B cell (primary cell): ENCODE results near the gene BPIFA1. TPM values are rescaled to one million over a fixed set of nuclear protein-coding genes. Genes with fewer than 3 reads are reported as not detected.

Source experiments
- ATAC-seq: fragments of 200-7000 bp; cut with Tn5 transposase; one replicate; pipeline ENCODE4 v1.10.0; 2021; ENCODE audit warnings: low read depth, mild to moderate bottlenecking, moderate number of reproducible peaks, moderate library complexity
- CTCF ChIA-PET: fragments of 350-600 bp; sonication (Branson Sonifier 250); formaldehyde crosslinking; loops from one replicate; lab custom pipeline; 2021; ENCODE audit warnings: antibody characterized with exemption, inconsistent platforms; lab: Charles Lee
- POLR2A ChIA-PET: fragments of 350-600 bp; sonication (Branson Sonifier 250); formaldehyde crosslinking; loops from one replicate; lab custom pipeline; 2021; ENCODE audit warnings: antibody characterized with exemption; lab: Charles Lee
- DNase-seq: peaks from one replicate; pipeline ENCODE4 v3.0.0; 2013
- H2AFZ ChIP-seq: 2 replicates; pipeline ENCODE4 v1.6.1; 2012; ENCODE audit warnings: mild to moderate bottlenecking, low read depth, low read length; ENCODE audit not compliant: insufficient read depth, poor library complexity, severe bottlenecking
- H3K27ac ChIP-seq, 2 donors: 1 replicate in 1 of 2; 2 replicates in 1 of 2; pipeline ENCODE4 v1.5.1; 2012 to 2013; ENCODE audit warnings: low read length in 2 of 2, mild to moderate bottlenecking in 2 of 2, moderate library complexity in 1 of 2
- H3K27me3 ChIP-seq, 4 experiments: fragments of 200-600 bp in 1 of 4; sonication (generic) in 1 of 4; replicated peaks in 1 of 4; 1 replicate in 2 of 4; 2 replicates in 2 of 4; pipeline versions ENCODE4 v1.6.1 to v1.7.0; 2013 to 2016; ENCODE audit warnings: low read length in 3 of 4, mild to moderate bottlenecking in 2 of 4, mixed read lengths in 1 of 4, moderate library complexity in 1 of 4; ENCODE audit not compliant: insufficient read depth in 4 of 4, control insufficient read depth in 3 of 4; ENCODE audit errors: control extremely low read depth in 1 of 4
- H3K36me3 ChIP-seq, 2 experiments: replicated peaks in 1 of 2; 1 replicate in 1 of 2; 2 replicates in 1 of 2; pipeline versions ENCODE4 v1.6.1 to v1.7.1; 2013; ENCODE audit warnings: low read length in 1 of 2; ENCODE audit not compliant: insufficient read depth in 2 of 2, control insufficient read depth in 1 of 2; ENCODE audit errors: control extremely low read depth in 1 of 2, extremely low read depth in 1 of 2
- H3K4me1 ChIP-seq, 2 donors: fragments of 200-600 bp in 1 of 2; sonication (generic) in 1 of 2; 1 replicate in 1 of 2; 2 replicates in 1 of 2; pipeline versions ENCODE4 v1.5.1 to v1.6.1; 2013 to 2017; ENCODE audit warnings: low read length in 2 of 2; ENCODE audit not compliant: control insufficient read depth in 2 of 2, insufficient read depth in 2 of 2
- H3K4me2 ChIP-seq: replicated peaks from 2 replicates; pipeline ENCODE3; 2012; ENCODE audit warnings: mild to moderate bottlenecking, low read depth, low read length; ENCODE audit not compliant: poor library complexity, severe bottlenecking
- H3K4me3 ChIP-seq, 5 experiments: fragments of 200-600 bp in 1 of 5; sonication (generic) in 1 of 5; 1 replicate in 3 of 5; 2 replicates in 2 of 5; pipeline versions ENCODE4 v1.5.1 to v1.7.0; 2011 to 2016; ENCODE audit warnings: low read length in 4 of 5, mild to moderate bottlenecking in 4 of 5, low read depth in 2 of 5, control low read depth in 1 of 5, moderate library complexity in 1 of 5; ENCODE audit not compliant: insufficient read depth in 1 of 5; ENCODE audit errors: control extremely low read depth in 1 of 5, extremely low read depth in 1 of 5
- H3K79me2 ChIP-seq: fragments of 200-600 bp; sonication (generic); one replicate; pipeline ENCODE4 v1.6.0; 2016; ENCODE audit warnings: low read length; ENCODE audit not compliant: control insufficient read depth, insufficient read depth
- H3K9ac ChIP-seq: fragments of 200-600 bp; sonication (generic); 2 replicates; pipeline ENCODE4 v1.6.1; 2017; ENCODE audit warnings: mild to moderate bottlenecking, low read length, moderate library complexity
- H3K9me3 ChIP-seq, 3 donors: one replicate each; pipeline versions ENCODE4 v1.6.1 to v1.7.1; 2013; ENCODE audit warnings: low read length in 2 of 3; ENCODE audit not compliant: control insufficient read depth in 2 of 3, insufficient read depth in 1 of 3; ENCODE audit errors: control extremely low read depth in 1 of 3
- H4K20me1 ChIP-seq: 2 replicates; pipeline ENCODE4 v1.6.0; 2012; ENCODE audit warnings: mild to moderate bottlenecking, low read length; ENCODE audit not compliant: insufficient read depth, control insufficient read depth, poor library complexity, severe bottlenecking
- H3K27ac Mint-ChIP-seq: one replicate; pipeline ENCODE4 v1.8.0; 2021; ENCODE audit warnings: mixed read lengths
- H3K27me3 Mint-ChIP-seq: one replicate; pipeline ENCODE4 v1.8.0; 2021; ENCODE audit warnings: mixed read lengths
- H3K4me1 Mint-ChIP-seq: one replicate; pipeline ENCODE4 v1.8.0; 2021; ENCODE audit warnings: mixed read lengths
- H3K4me3 Mint-ChIP-seq: one replicate; pipeline ENCODE4 v1.8.0; 2021; ENCODE audit warnings: mixed read lengths
- H3K9me3 Mint-ChIP-seq: one replicate; pipeline ENCODE4 v1.8.0; 2022; ENCODE audit warnings: mixed read lengths; ENCODE audit not compliant: insufficient read depth
- EZH2 ChIP-seq: IDR thresholded peaks from 2 replicates; pipeline ENCODE4 v1.6.1; 2012; ENCODE audit warnings: borderline replicate concordance, low read depth, mild to moderate bottlenecking, moderate library complexity, low read length; ENCODE audit not compliant: insufficient read depth, poor library complexity, severe bottlenecking
- WGBS: methylation state at CpG from one replicate; pipeline ENCODE4 v1.1.5; 2013; ENCODE audit warnings: missing lambda C conversion rate; ENCODE audit not compliant: insufficient coverage; 5-methylcytosine and 5-hydroxymethylcytosine counted together
- intact Hi-C: fragments of 100-400 bp; cut with micrococcal nuclease; formaldehyde crosslinking; loops from one replicate; pipeline ENCODE4 v1.10.0; 2022
- polyA plus RNA-seq: library from polyadenylated mRNA; depleted of rRNA; stranded (reverse); fragments of >200 nt; gene quantifications from 2 replicates; pipeline ENCODE4 v1.2.3, GENCODE V29; 2012
- total RNA-seq, 2 donors: library from RNA; stranded (reverse); fragments of 120-200 nt in 1 of 2; gene quantifications; 1 replicate in 1 of 2; 2 replicates in 1 of 2; pipeline versions ENCODE4 v1.2.3 to v1.2.4, GENCODE V29; 2013 to 2022
- TF ChIP-seq, protein P1 (sequence below): fragments of 200-600 bp; IDR thresholded peaks from one replicate; pipeline ENCODE4 v1.8.0; 2022; ENCODE audit warnings: antibody characterized with exemption, mild to moderate bottlenecking

The BPIFA1 gene
- total and polyA plus RNA-seq, 2 donors (not counting 1 experiment from before 2014, with no cell fraction given), result not detected

- no peaks in the 10 kb centered on the region for H3K4me1 Mint-ChIP-seq
- intact Hi-C loops, result no loop called here
- CTCF ChIA-PET, result no interaction called here
- no peaks in the 10 kb centered on the region for H3K4me1 ChIP-seq
- peaks cover 0 to 3% (median 0%) of the 10 kb centered on the region in 4 experiments for H3K27me3 ChIP-seq
- TF ChIP-seq, protein P1, sequence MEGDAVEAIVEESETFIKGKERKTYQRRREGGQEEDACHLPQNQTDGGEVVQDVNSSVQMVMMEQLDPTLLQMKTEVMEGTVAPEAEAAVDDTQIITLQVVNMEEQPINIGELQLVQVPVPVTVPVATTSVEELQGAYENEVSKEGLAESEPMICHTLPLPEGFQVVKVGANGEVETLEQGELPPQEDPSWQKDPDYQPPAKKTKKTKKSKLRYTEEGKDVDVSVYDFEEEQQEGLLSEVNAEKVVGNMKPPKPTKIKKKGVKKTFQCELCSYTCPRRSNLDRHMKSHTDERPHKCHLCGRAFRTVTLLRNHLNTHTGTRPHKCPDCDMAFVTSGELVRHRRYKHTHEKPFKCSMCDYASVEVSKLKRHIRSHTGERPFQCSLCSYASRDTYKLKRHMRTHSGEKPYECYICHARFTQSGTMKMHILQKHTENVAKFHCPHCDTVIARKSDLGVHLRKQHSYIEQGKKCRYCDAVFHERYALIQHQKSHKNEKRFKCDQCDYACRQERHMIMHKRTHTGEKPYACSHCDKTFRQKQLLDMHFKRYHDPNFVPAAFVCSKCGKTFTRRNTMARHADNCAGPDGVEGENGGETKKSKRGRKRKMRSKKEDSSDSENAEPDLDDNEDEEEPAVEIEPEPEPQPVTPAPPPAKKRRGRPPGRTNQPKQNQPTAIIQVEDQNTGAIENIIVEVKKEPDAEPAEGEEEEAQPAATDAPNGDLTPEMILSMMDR, result no peak
- TF ChIP-seq EZH2, result no peak
- ATAC-seq (no peak), DNase-seq (no peak)
- H3K4me3 Mint-ChIP-seq, result no peak overlapping the region
- H2AFZ ChIP-seq, result no peak overlapping the region
- 72% methylated on average over 4 of the region's 4 CpGs for WGBS
- no peaks in the 10 kb centered on the region for H3K79me2 ChIP-seq
- H4K20me1 ChIP-seq, result no peaks in the 10 kb centered on the region
- H3K36me3 ChIP-seq, result no peaks in the 10 kb centered on the region
- no peak overlapping the region for H3K4me3 ChIP-seq
- no peak overlapping the region for H3K27ac ChIP-seq
- H3K9ac ChIP-seq, result no peak overlapping the region
- POLR2A ChIA-PET, result no interaction called here
- H3K9me3 ChIP-seq, result no peaks in the 10 kb centered on the region
- H3K4me2 ChIP-seq, result no peak overlapping the region
- no peaks in the 10 kb centered on the region for H3K9me3 Mint-ChIP-seq
- H3K27ac Mint-ChIP-seq, result no peak overlapping the region
- peaks cover 42% of the 10 kb centered on the region for H3K27me3 Mint-ChIP-seq
Observed at GRCh38 chr20:33239979-33240736, 4.4 kb downstream of the BPIFA1 start.

- ChIA-PET POLR2A (no interaction called here), CTCF (no interaction called here)
- Histone ChIP-seq H3K9me3 (no peaks in the 10 kb centered on the region), H3K36me3 (no peaks in the 10 kb centered on the region), H3K4me3 (no peak overlapping the region), H3K27ac (no peak overlapping the region), H3K9ac (no peak overlapping the region), H3K4me2 (no peak overlapping the region), H4K20me1 (no peaks in the 10 kb centered on the region), H3K4me1 (no peaks in the 10 kb centered on the region), H3K27me3 (peaks cover 0 to 3% (median 0%) of the 10 kb centered on the region in 4 experiments), H2AFZ (no peak overlapping the region), H3K79me2 (no peaks in the 10 kb centered on the region)
- ATAC-seq (no peak), DNase-seq (no peak)
- WGBS, result 72% methylated on average over 3 of the region's 5 CpGs
- H3K27ac Mint-ChIP-seq, result no peak overlapping the region
- intact Hi-C loops, result no loop called here
- peaks cover 38% of the 10 kb centered on the region for H3K27me3 Mint-ChIP-seq
- no peaks in the 10 kb centered on the region for H3K9me3 Mint-ChIP-seq
- TF ChIP-seq EZH2, result no peak
- TF ChIP-seq, protein P1, result no peak
- no peak overlapping the region for H3K4me3 Mint-ChIP-seq
- H3K4me1 Mint-ChIP-seq, result no peaks in the 10 kb centered on the region
Observed at GRCh38 chr20:33240923-33241322, 5.1 kb downstream of the BPIFA1 start.
